HepG2 (cell line): Measurements from ENCODE around the gene KCNQ1OT1. TPM values are rescaled to one million over a fixed set of nuclear protein-coding genes. Genes with fewer than 3 reads are reported as not detected.

Source experiments
- ATAC-seq: fragments of 200-7000 bp; cut with Tn5 transposase; 3 replicates; pipeline ENCODE4 v1.9.1; 2020; ENCODE audit warnings: mild to moderate bottlenecking, moderate library complexity
- BruUV-seq: library from RNA; stranded (reverse); fragments of 400-500 nt; replicated peaks from 2 replicates; lab custom pipeline; 2021; lab: Mats Ljungman, UMichigan
- CTCF ChIA-PET: fragments of 300-600 bp; formaldehyde crosslinking; extraction: SDS; loops from one replicate; lab custom pipeline; 2021; ENCODE audit warnings: low total read pairs, inconsistent platforms, low intra/inter-chr PET ratio; lab: Yijun Ruan, JAX
- POLR2A ChIA-PET: fragments of 350-600 bp; sonication (Branson Sonifier 250); formaldehyde crosslinking; loops from one replicate; lab custom pipeline; 2020; ENCODE audit warnings: antibody characterized with exemption, inconsistent platforms; lab: Yijun Ruan, JAX
- DNase-seq: peaks from one replicate; pipeline ENCODE4 v3.0.0-alpha.2; 2015; ENCODE audit warnings: low spot score
- FAIRE-seq: peaks from 3 replicates; lab custom pipeline; 2011; peaks lifted over from hg19 to GRCh38; lab: Jason Lieb, UNC
- H2AFZ ChIP-seq: one replicate; pipeline ENCODE4 v1.6.1; 2011; ENCODE audit warnings: low read length, inconsistent platforms
- H3K27ac ChIP-seq: fragments of 300-600 bp; 3 replicates; pipeline ENCODE4 v1.8.0; 2011; ENCODE audit warnings: mixed run types, mild to moderate bottlenecking, mixed read lengths, low read length, inconsistent platforms; ENCODE audit not compliant: insufficient read depth; ENCODE audit errors: extremely low read length
- H3K27me3 ChIP-seq, 2 experiments: fragments of 200-600 bp in 1 of 2; 2 replicates in 1 of 2; 3 replicates in 1 of 2; pipeline versions ENCODE4 v1.6.0 to v1.8.0; 2011; ENCODE audit warnings: low read length in 2 of 2, mild to moderate bottlenecking in 2 of 2, moderate library complexity in 2 of 2, inconsistent platforms in 1 of 2; ENCODE audit not compliant: insufficient read depth in 2 of 2, control insufficient read depth in 1 of 2
- H3K36me3 ChIP-seq, 2 experiments: fragments of 200-600 bp in 1 of 2; replicated peaks in 1 of 2; 2 replicates in 1 of 2; 3 replicates in 1 of 2; pipeline versions ENCODE4 v1.5.1 to v1.8.0; 2011; ENCODE audit warnings: low read length in 2 of 2, inconsistent platforms in 1 of 2; ENCODE audit not compliant: insufficient read depth in 2 of 2, control insufficient read depth in 1 of 2
- H3K4me1 ChIP-seq: 2 replicates; pipeline ENCODE4 v1.5.1; 2012; ENCODE audit warnings: low read length, inconsistent platforms; ENCODE audit not compliant: insufficient read depth
- H3K4me2 ChIP-seq: 2 replicates; pipeline ENCODE4 v1.6.0; 2011; ENCODE audit warnings: low read depth, low read length, inconsistent platforms
- H3K4me3 ChIP-seq, 3 experiments: fragments of 200-600 bp in 1 of 3; sonication (generic), shearing (Covaris generic) in 1 of 3; replicated peaks in 1 of 3; 2 replicates each; pipeline ENCODE4 v1.5.1; 2011 to 2016; ENCODE audit warnings: low read length in 3 of 3, inconsistent platforms in 2 of 3, low read depth in 2 of 3, mild to moderate bottlenecking in 2 of 3, control low read depth in 1 of 3, mixed read lengths in 1 of 3; ENCODE audit not compliant: insufficient read depth in 1 of 3
- H3K79me2 ChIP-seq: one replicate; pipeline ENCODE4 v1.6.1; 2011; ENCODE audit warnings: low read length, inconsistent platforms; ENCODE audit not compliant: insufficient read depth
- H3K9ac ChIP-seq: 2 replicates; pipeline ENCODE4 v1.6.0; 2011; ENCODE audit warnings: mild to moderate bottlenecking, low read depth, low read length, inconsistent platforms; ENCODE audit not compliant: insufficient read depth
- H3K9me3 ChIP-seq: 2 replicates; pipeline ENCODE4 v1.5.1; 2012; ENCODE audit warnings: mild to moderate bottlenecking, low read length
- H4K20me1 ChIP-seq: 2 replicates; pipeline ENCODE4 v1.6.0; 2011; ENCODE audit warnings: inconsistent platforms, mild to moderate bottlenecking, low read length, moderate library complexity; ENCODE audit not compliant: insufficient read depth
- AGO1 ChIP-seq: fragments of 200-400 bp; formaldehyde crosslinking; IDR thresholded peaks from 2 replicates; pipeline ENCODE4 v1.6.1; 2017; ENCODE audit warnings: mild to moderate bottlenecking, low read depth, low read length, moderate library complexity; ENCODE audit not compliant: poor library complexity, severe bottlenecking
- AGO2 ChIP-seq: fragments of 200-400 bp; formaldehyde crosslinking; optimal IDR thresholded peaks from 2 replicates; pipeline ENCODE3; 2017; ENCODE audit warnings: mild to moderate bottlenecking, low read depth, low read length, moderate library complexity
- CREB3 ChIP-seq: sonication (generic); formaldehyde crosslinking; IDR thresholded peaks from 2 replicates; pipeline ENCODE4 v1.5.0; 2020; ENCODE audit warnings: missing genetic modification reagents
- HNF1A ChIP-seq, 2 experiments: sonication (generic) in 1 of 2; formaldehyde crosslinking in 1 of 2; IDR thresholded peaks; 2 replicates each; pipeline versions ENCODE4 v1.4.0 to v1.6.1; 2016 to 2020; ENCODE audit warnings: borderline replicate concordance in 1 of 2, low read depth in 1 of 2, mild to moderate bottlenecking in 1 of 2, missing genetic modification reagents in 1 of 2
- MAF1 ChIP-seq: sonication (generic); formaldehyde crosslinking; IDR thresholded peaks from 2 replicates; pipeline ENCODE4 v1.5.0; 2020; ENCODE audit warnings: missing genetic modification reagents, borderline replicate concordance
- MAZ ChIP-seq, 2 experiments: sonication (generic) in 1 of 2; formaldehyde crosslinking in 1 of 2; IDR thresholded peaks; 2 replicates each; pipeline versions ENCODE4 v1.5.0 to v1.6.1; 2012 to 2020; ENCODE audit warnings: low read depth in 2 of 2, mild to moderate bottlenecking in 2 of 2, borderline replicate concordance in 1 of 2, improper control_type of control experiment in 1 of 2, low read length in 1 of 2, missing genetic modification reagents in 1 of 2, moderate library complexity in 1 of 2
- MED1 ChIP-seq: sonication (generic); formaldehyde crosslinking; IDR thresholded peaks from 2 replicates; pipeline ENCODE4 v1.4.0; 2020; ENCODE audit warnings: missing genetic modification reagents
- NFE2L1 ChIP-seq: sonication (generic); formaldehyde crosslinking; IDR thresholded peaks from 2 replicates; pipeline ENCODE4 v1.4.0; 2020; ENCODE audit warnings: missing genetic modification reagents, mild to moderate bottlenecking, borderline replicate concordance
- POLR2AphosphoS5 ChIP-seq: IDR thresholded peaks from 2 replicates; pipeline ENCODE4 v1.6.1; 2012; ENCODE audit warnings: low read depth, low read length
- RBM22 ChIP-seq: fragments of 200-400 bp; formaldehyde crosslinking; optimal IDR thresholded peaks from 2 replicates; pipeline ENCODE3; 2017; ENCODE audit warnings: mild to moderate bottlenecking, low read length, moderate library complexity
- ZNF570 ChIP-seq: sonication (generic); formaldehyde crosslinking; IDR thresholded peaks from 2 replicates; pipeline ENCODE4 v1.4.0; 2020; ENCODE audit warnings: mild to moderate bottlenecking, missing genetic modification reagents, borderline replicate concordance
- ZNF777 ChIP-seq: sonication (generic); formaldehyde crosslinking; IDR thresholded peaks from 2 replicates; pipeline ENCODE4 v1.4.0; 2020; ENCODE audit warnings: missing genetic modification reagents
- ZNF879 ChIP-seq: sonication (generic); formaldehyde crosslinking; IDR thresholded peaks from 2 replicates; pipeline ENCODE4 v1.8.1; 2023; ENCODE audit warnings: missing genetic modification reagents
- WGBS: methylation state at CpG from one replicate; pipeline ENCODE4 v1.1.6; 2017; ENCODE audit warnings: low lambda C conversion rate; 5-methylcytosine and 5-hydroxymethylcytosine counted together
- in situ Hi-C: cut with HindIII; loops from 2 replicates; pipeline ENCODE4 v1.10.0; 2017; ENCODE audit warnings: low pct_unique_long_range_greater_than_20kb; ENCODE audit not compliant: extremely low pct_ligation_motif_present
- intact Hi-C: fragments of 100-400 bp; cut with micrococcal nuclease; formaldehyde crosslinking; loops from one replicate; pipeline ENCODE4 v1.10.0; 2022; ENCODE audit not compliant: unreplicated experiment
- polyA plus RNA-seq, 8 experiments: library from polyadenylated mRNA; depleted of rRNA in 3 of 8; stranded (reverse) in 7 of 8; unstranded in 1 of 8; fragments of >200 nt; fragmentation: Illumina TruSeq in 4 of 8; extraction: Trizol in 4 of 8; gene quantifications; 2 replicates each; pipeline versions ENCODE4 v1.2.1 to v1.2.3, GENCODE V29; 2011 to 2016; ENCODE audit warnings: low read depth in 4 of 8, missing spikeins in 1 of 8, mixed read lengths in 1 of 8; ENCODE audit not compliant: insufficient read depth in 1 of 8
- total RNA-seq, 5 experiments: library from RNA; depleted of rRNA; stranded (reverse); fragments of >200 nt; fragmentation: Illumina TruSeq; extraction: Trizol; gene quantifications; 2 replicates each; pipeline ENCODE4 v1.2.3, GENCODE V29; 2016; ENCODE audit warnings: low read depth in 1 of 5

The KCNQ1OT1 gene
- total and polyA plus RNA-seq, 2 of the 13 experiments (the other 11 are each of a cell fraction or from before 2014, with no cell fraction given): 1.3 to 18.9 TPM

- H3K27ac ChIP-seq: no peak overlapping the region
- H3K9ac ChIP-seq: no peak overlapping the region
- no peaks in the 10 kb centered on the region for H3K27me3 ChIP-seq
- H4K20me1 ChIP-seq: peaks cover 83% of the 10 kb centered on the region
- CTCF ChIA-PET: no interaction called here
- H3K9me3 ChIP-seq: peaks cover 4% of the 10 kb centered on the region; the same call in 1 of the 2 replicates
- intact Hi-C loops: no loop called here
- peaks cover 23% of the 10 kb centered on the region for H3K79me2 ChIP-seq
- peaks cover 14 to 47% of the 10 kb centered on the region in 2 experiments for H3K36me3 ChIP-seq
- no peak overlapping the region for H2AFZ ChIP-seq
- ATAC-seq: peak; percentile 3; the same call in 2 of the 3 replicates
- peaks cover 55% of the 10 kb centered on the region for H3K4me1 ChIP-seq
- no peak overlapping the region for H3K4me2 ChIP-seq
- no peak overlapping the region for H3K4me3 ChIP-seq
- BruUV-seq: no TSS peak
- no peak for FAIRE-seq
- in situ Hi-C loops: loop anchor here (10.0 kb wide), 1 partner anchor 127 kb away; no protein-coding TSS in a partner anchor
- POLR2A ChIA-PET: interaction anchor here (1.3 kb wide), 1 partner anchor 33 kb away, joined by 3 read pairs; no protein-coding TSS in a partner anchor
- DNase-seq: no peak
- 100% methylated on average over 2 of the region's 5 CpGs for WGBS
- peak; percentile 92 for TF ChIP-seq AGO2
- no peak for TF ChIP-seq ZNF570 (CRISPR knock-in tag)
- no peak for TF ChIP-seq HNF1A (IDR thresholded peaks at IDR 0.05; ENCODE audit: low read depth)
- no peak for TF ChIP-seq HNF1A (CRISPR knock-in tag; IDR thresholded peaks at IDR 0.05; ENCODE audit: borderline replicate concordance)
- no peak for TF ChIP-seq ZNF777 (CRISPR knock-in tag)
- TF ChIP-seq MED1: no peak
- peak; percentile 72 for TF ChIP-seq AGO1
- TF ChIP-seq ZNF879 (CRISPR knock-in tag): no peak
- TF ChIP-seq MAF1 (CRISPR knock-in tag): no peak
- peak; percentile 76 for TF ChIP-seq RBM22
- TF ChIP-seq POLR2AphosphoS5: peak; percentile 22; the same call in 1 of the 2 replicates
- TF ChIP-seq NFE2L1 (CRISPR knock-in tag): no peak
- TF ChIP-seq CREB3 (CRISPR knock-in tag): no peak
- TF ChIP-seq MAZ (IDR thresholded peaks at IDR 0.05; ENCODE audit: borderline replicate concordance, low read depth, low read length): no peak
- 0 out of 2 replicates have a peak, but pooled peaks have one; percentile 2 for TF ChIP-seq MAZ (CRISPR knock-in tag; IDR thresholded peaks at IDR 0.05; ENCODE audit: low read depth)
Observed at GRCh38 chr11:2662024-2662312, 37.8 kb downstream of the KCNQ1OT1 start.
